Activated naive CD8-positive, alpha-beta T cell treated with anti-CD3 and anti-CD28 coated beads, Interleukin-2, amount 50 U/mL, for 16 hours (primary cell): ENCODE measurements around the gene ADAMTSL2.

Source experiments
- DNase-seq: peaks from one replicate; pipeline ENCODE4 v3.0.0-alpha.2; 2020; ENCODE audit warnings: low read depth, low spot score

ADAMTSL2 gene

DNA sequence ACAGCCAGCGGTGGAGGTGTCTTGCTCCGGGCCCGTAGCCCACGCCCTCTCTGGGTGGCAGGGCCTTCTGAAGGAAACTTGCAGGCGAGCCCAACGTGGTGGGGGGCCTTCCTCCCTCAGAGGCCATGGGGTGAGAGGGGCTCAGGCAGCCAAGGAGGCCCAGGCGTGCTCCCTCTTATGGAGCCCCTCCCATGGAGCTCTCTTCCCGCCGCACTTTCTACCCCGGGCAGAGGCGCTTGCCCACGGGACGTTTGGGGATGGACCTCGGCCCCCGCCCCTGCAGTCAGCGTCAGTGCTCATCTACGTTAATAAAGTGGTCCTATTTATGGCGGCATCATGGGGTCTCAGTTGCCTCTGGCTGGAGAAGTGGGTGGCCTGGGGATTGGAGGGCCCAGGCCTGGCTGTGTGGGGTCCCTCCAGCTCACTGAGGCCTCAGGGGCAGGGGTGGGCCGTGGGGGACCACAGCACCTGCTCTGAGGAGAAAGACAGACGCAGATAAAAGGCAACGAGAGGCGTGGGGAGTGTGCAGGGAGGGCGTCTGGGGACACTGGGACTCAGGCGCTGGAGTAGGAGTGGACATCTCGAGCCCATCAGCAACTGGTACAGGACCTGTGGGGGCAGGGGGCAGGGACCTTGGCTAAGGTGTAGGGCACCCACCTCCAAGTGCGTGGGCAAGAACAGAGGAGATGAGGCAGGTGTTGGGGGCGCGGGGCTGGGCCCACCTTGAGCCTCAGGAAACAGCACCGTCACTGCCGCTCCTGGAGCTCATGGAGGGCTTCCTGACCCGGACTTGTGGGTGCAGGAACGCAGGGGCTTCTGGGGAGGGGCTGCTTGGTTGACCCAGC, 40.9 kb downstream of the ADAMTSL2 start:
- no peak for DNase-seq

DNA sequence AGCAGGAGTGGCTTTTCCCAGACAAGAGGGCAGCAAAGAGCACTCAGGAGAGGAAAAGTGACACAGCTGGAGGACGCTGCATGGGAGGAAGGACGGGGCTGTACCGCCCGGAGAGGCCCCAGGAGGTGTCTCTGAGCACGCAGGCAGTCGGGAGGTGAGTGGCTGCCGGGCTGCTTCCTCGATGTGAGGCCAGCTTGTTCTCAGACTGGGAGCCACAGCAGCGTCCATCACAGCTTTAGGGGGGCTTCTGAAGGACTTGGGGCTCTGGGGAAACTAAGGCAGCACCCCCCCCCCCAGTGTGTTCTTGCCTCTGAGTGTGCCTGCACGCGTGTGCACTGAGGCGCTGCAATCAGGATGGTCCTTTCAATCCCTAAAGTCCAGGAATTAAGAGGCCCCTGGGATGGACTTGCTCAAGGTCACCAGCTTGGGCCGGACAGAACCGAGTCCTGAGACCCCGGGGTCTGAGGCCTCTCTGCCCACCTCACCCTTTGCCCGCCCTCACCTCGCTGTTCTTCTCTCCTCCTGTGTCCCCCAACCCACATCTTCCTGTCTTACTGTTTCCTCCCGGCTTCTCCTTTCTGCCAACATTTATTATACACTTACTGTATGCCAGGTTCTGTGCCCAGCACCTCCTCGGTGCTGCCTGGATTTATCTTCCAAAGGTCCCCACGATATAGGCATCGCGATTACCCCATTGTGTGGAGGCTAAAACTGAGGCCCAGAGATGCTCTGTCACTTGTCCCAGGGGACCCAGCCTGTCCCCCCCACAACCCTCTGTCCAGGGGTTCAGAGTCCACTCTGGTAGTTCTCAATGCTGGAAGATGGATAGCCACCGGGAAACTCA, 41.7 kb downstream of the ADAMTSL2 start:
- DNase-seq, result no peak

DNA sequence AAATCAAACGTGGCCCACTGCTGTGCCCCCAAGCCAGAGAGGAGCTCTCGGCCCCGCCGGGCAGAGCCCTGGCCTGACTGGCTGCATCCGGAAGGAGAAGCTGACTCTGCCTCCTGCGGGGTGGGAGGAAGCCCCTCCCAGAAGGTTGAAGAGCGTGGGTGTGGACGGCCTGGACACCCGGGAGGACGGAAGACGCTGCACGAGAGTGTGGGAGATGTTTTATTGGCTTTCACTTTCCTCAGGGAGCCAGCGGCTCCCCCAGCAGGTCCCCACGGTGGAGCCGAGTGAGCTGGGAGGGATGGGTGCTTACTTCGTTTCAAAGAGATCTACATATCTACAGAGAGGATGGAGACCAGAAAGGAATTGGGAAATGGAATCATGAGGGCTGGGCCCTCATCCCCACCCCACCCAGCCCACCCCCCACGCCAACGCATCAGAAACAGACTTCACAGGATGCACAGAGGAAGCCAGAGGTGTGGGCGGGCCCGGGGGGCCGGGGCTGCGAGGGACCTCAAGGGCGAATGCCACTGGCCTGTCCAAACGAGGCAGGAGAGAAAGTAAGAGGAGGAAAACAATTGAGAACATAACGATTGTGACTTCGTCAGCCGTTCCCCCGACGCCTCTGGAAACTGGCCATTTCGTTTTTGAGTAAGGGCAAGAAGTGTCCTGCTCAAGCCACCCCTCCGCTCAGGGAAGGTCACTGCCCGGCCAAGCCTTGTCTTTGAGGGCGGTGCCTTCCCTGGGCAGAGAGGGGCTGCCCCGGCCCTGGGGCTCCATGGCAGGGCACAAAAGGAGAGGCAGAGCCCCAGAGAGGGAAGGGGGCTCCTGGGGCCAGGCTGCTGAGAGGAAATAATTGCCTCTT, 42.6 kb downstream of the ADAMTSL2 start:
- DNase-seq, result no peak

DNA sequence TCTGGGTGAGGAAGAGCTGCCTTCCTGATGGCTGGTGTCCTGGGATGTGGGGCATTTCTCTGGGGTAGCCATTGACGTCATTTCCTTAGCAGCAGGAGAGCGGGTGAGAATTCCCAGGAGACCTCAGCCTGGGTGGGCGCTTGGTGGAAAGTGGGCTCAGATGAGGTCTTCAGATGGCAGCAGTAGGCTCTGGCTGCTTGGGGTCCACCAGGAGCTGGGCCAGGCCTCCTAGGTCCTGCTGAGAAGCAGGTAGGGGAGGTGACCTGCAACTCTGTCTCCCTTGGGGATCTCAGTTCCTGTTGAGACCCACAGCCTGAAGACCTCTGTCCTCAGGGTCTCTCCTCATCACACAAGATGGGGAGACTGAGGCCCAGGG, 43.2 kb downstream of the ADAMTSL2 start:
- no peak for DNase-seq

DNA sequence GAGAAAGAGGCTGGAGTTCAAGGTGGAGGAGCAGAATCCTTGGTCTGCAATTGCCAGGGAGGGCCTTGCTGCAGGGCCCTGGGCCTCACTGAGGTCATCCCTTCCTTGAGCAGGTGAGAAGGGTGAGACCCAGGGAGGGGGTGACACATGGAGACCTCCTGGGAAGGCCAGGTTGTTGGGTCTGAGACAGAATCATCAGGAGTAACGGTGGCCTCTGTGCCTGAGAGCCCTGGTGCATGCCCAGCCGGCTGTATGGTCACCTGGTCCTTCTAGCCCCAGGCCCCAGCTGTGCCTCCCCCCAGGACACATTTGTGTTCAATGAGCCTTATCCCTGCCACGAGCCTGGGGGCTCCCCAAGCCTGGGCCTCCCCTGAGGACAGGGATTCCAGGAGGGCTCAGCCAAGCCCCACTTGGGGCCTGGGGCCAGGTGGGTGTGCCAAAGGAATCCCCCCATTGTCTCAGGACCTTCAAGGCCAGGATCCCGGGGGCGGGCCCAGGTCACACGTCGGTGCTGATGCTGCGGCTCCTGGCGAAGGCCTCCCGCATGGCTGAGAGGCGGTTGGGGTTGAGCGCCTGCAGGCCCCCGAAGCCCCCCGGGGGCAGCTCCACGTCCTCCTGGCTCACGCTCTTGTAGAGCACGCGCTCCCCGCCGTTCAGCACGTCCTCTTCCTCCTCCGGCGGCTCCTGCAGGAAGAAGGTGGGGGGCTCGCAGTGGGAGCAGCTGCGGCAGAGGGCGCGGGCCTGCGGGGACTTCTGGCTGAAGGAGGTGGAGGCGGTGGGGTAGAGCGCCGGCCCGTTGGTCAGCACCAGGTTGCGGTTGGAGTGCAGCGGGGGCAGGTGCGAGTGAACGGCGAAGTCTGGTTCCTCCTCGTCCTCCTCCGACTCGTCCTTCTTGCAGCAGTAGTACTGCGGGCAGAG, 44.3 kb downstream of the ADAMTSL2 start:
- DNase-seq, result no peak

DNA sequence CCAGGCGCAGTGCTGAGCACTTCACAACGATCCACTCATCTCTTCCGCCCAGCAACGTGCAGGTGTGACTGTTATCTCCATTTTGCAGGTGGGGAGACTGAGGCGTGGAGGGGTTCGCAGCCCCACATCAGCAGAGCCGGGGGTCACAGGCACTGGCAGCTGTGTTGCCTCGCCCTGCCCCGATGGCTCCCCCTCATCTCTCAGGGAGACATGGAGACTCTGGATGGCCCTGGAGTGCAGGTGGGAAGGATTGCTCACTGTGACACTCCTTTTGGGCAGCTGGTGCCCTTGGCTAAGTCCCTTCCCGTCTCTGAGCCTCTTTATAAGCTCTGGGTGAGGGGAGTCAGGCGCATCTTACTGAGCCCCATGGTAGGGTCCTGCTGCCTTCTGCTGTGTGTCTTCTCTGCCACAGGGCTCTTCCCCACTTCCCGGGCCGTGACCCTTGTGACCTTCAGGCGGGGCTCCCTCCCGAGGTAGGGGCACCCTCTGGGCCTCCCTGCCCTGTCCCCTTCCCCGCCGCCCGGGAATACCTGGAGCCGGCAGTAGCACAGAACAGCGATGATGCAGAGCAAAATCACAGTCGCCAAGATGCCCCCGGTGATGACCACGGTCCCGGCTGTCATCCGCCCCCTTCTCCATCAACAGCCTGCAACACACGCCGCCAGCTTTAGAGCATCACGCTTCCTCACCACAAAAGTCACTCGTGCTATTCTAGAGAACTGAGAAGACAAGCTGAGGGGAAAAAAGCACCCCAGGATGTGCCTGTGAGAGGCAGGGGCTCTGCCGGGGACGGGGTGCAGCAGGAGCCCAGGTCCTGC, 45.3 kb downstream of the ADAMTSL2 start:
- DNase-seq, result no peak

DNA sequence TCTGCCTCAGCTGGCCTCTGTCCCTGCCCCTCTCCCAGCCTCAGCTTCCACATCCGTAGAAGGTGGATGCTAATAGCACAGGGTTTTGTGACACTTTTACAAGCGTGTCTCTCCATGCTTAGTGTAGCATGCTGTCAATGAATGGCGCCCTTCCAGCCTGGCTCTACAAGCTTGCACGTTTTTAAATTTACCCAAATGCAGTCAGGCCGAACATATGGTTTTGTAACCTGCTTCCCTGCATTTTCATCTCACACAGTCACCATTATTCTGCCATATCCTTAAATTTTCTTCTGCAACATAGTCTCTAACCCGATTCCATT, 45.9 kb downstream of the ADAMTSL2 start:
- DNase-seq, result no peak

DNA sequence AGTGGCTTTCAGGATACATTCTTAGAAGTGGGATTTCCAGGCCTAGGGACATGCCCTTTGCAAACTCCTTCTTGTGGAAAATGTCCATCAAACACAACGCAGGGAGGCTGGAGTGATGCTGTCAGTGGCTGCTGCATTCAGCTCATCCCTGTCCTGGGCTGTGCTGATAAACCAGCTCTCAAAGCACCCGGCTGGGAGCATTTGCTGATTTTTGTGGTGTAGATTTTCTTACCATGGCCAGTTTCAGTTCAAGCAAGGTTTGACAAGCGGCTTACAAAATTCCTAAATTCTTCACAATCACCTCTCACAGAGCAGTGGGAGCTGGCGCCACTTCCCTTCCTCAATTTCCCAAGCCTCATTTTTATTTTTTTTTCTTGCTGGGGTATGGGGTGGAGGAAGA, 46.5 kb downstream of the ADAMTSL2 start:
- DNase-seq, result no peak

DNA sequence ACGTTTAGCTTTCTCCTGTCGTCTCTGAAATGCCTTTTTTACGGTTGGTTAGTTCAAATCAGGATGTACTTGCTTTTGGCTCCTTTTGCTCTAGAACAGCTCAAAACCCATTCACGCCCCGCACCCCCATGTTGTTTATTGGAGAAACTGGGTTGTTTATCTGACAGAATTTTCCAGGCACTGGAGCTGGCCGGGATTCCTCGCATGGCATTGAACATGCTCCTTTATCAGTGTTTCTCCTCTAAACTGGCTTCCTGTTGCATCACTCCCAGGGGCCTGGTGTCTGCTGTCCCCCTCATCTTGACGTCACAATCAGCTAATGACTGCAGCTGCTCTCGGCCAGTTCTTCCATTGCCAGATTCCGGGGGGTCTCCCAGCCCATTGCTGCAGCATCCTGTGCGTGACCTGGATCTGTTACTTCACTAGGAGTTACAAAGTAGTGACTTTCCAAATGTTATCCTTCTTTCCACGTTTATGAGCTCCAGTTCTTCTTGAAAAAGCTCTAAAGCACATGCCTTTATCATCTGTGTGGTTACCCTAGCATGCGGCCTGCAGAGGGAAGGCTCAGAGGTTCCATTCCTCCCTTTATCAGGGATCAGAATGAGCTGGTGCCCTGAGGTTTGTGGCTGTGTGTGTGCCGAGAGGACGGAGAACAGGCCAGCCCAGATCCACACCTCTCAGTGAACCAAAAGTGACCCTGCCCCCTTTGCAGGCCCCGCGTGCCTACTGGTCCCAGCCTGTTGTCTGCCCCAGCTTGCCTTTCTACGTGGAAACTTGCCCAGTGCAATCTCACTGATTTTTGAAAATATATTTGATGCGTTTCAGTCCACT, 47.2 kb downstream of the ADAMTSL2 start:
- no peak for DNase-seq

DNA sequence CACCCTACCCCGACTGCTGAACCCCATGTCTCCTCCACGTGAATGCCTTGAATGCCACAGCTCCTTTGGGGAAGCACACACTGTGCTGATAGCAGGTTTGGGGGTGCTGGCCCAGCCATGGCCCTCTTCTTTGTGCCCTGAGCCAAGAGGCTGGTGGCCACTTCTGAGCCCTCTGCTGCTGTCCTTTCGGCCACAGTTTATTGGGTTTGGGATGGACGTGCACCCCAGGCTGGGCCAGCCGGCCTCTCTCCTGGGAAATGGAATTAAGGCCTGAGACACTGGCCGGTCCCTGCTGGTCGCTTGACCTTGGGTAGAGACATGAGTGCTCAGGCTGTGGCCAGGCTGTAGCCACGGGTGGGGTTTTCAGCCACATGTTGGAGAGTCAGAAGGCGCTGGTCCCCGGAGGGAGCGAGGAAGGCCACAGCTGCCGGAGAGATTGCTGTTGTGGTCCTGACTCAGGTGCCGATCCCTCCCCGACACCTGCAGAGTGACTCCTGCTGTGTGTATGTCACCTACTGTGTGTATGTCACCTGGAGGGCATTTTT, 48.1 kb downstream of the ADAMTSL2 start:
- DNase-seq, result no peak

DNA sequence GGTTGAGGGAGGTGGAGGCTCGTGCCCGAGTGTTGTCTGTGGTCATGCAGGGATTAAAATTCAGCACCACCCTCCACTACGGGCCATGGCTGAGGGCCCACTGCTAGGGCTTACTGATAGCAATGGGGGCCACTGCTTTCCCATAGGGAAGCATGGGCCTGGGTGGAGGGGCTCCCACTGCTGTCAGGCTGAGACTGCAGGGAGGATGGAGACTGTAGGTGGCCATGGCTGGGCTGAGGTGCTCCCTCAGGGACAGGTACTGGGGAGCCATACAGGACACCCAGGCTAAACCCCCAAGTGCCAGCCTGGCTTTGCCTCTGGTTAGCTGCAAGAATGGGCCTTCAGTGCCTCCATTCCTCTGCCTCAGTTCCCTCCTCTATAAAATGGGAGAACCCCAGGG, 48.6 kb downstream of the ADAMTSL2 start:
- DNase-seq, result no peak

DNA sequence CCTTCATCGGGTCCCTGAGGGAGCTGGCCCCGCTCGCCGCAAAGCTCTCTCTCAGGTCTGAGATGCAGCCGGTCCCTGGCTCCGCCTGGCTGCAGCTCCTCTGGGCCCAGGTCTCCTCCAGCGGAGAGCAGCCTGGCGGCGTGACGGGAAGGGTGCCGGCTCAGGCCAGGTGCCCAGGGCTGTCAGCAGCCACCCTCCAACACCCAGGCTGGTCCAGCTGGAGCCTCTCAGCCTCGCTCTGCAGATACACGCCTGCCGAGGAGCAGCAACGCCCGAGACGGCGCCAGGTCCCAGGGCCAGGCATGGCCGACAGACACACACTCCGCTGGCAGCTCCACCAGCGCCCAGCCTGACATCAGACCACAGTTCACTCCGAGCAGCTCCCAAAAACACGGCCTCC, 49.1 kb downstream of the ADAMTSL2 start:
- no peak for DNase-seq

DNA sequence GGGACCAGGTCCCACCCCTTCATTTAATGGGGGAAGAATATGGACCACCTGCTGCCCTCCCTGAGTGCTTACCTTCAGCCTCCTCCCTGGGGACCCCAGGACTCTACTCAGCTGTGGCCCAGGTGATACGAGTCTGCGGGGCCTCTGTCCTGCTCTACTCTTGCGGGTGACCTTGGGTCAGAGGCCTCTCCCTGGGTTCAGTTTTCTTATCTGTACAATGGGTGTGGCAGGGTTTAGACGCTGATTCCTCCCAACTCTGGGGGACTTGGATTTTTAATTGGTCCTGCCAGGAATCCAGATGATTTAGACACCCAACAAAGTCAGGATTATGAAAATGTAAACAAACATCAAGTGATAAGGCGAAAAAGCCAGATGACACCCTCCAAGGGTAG, 49.7 kb downstream of the ADAMTSL2 start:
- DNase-seq, result no peak

DNA sequence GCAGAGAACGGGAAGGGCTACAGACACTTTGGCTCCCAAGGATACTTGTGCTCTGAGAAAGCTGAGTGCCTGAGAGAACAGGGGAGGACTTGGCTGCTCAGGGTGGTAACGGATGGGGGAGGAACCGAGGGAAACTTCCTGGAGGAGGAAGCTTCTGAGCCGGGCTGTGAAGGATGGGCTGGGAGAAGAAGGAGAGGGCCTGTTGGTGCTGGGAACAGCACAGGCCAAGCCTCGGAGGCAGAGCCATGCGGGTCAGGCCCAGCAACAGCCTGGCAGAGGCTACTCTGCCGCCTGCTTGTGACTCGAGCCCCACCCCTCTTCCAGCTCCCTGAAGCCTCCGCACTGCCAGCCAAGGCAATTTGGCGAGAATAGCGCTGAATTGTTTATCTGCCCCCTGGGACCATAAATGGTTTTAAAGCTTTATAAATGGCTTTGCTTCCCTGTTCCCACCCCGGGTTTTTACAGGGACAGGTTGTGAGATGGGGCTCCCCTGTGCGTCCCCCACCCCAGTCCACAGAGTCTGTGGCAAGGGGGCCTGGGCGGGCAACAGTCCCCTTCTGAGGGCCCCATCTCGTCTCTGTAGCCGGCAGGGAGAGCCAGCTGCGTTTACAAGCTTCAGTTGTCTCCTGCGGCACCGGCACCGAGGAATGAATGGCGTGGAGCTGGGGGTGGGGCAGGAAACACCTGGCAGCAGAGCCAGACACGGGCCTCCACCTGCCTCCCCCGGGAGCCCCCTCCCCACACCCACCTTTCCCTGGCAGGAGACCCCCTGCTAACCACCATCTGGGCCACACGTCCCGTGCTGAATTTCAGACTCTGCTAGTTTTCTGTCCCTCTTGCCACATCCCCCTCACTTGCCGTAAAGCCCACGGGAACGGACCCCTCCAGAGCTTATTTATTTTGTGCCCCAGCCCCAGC, 50.3 kb downstream of the ADAMTSL2 start:
- no peak for DNase-seq

DNA sequence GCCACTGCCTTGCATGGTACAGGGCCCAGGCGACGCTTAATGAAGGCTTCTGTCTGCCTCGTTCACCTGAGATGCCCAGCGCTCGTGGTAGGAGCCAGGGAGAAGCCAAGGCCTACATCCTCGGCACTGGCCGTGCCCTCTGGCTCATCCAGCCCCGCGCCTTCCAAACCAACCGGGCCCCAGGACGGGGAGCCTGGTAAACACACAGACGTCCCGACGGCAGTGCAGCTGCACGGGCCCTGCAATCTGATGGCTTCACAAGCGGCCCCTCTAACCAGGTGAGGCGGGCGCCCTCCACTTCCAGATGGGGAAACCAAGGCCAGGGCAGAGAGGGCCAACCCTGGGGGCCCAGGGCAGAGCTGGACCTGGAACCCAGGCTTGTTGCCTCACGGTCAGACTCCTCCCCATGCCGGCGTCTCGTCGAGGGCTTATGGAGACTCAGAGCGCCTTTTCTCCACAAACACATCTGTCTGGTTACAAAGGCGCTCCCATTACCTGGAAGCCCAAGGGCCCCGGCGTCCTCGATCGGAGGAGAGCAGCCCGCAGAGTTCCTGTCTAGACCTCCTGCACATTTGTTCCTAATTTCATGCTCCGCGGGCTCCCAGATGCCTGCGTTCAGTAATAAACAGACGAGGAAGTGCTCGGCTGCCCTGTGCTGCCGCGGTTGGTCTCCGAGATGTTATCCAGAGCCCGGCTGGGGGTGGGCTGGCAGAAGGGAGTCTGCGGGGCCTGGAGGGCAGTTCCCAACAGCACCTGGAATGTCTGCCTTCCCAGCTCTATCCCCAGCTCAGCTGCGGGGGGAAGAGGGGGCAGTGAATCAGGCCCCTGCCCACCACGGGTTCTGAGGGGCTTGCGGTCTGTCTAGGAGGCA, 51.2 kb downstream of the ADAMTSL2 start:
- DNase-seq, result no peak

DNA sequence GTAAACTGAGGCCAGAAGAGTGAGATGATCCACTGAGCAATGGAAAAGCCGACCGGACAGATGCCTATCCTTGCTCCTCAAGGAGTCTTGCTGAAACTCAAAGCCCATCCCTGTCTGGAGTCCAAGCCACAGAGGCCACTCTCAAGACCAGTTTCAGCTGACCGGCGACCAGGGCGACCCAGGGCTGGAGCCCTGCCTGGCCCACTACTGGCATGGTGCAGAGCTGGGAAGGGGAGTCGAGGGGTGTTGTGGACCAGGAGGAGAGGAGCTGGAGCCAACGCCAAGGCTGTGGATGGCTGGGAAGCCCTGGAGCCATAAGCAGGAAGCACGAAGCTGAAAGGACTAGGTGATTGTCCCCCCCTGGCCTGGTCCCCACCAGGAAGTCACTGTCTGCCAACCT, 52.5 kb downstream of the ADAMTSL2 start:
- no peak for DNase-seq

DNA sequence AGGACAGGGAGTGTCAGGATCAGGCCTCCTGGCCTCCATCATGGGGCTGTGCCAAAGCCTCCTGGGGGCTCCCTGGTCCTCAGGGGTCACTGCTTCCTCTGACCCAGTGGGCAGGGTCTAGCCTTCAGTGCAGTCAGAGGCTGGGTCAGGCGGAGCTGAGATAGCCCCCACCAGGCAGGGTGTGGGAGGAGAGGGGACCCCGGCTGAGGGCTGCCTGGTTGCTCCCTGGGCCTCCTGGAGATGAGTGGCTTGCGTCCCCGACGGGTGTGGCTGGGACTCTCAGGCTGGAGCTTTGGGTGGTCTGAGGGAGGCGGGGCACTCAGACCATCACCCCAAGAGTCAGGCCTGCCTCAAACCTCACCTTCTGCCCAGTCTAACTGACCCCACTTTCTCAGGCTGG, 53.0 kb downstream of the ADAMTSL2 start:
- DNase-seq, result no peak
